GM23338 (cell line): ENCODE results near the gene NEK4. TPM values are rescaled to one million over a fixed set of nuclear protein-coding genes. Genes with fewer than 3 reads are reported as not detected.

Source experiments
- ATAC-seq: fragments of 200-7000 bp; cut with Tn5 transposase; 3 replicates; pipeline ENCODE4 v1.9.1; 2020
- DNase-seq: peaks from one replicate; pipeline ENCODE4 v3.0.0-alpha.2; 2015; ENCODE audit warnings: low spot score
- H2AFZ ChIP-seq: fragments of 200-600 bp; sonication (generic); 2 replicates; pipeline ENCODE4 v1.8.0; 2016; ENCODE audit warnings: antibody characterized with exemption, mild to moderate bottlenecking, moderate library complexity
- H3F3A ChIP-seq: fragments of 200-600 bp; sonication (generic); replicated peaks from 2 replicates; pipeline ENCODE4 v1.8.0; 2017; ENCODE audit warnings: antibody characterized with exemption, mixed run types, low read depth
- H3K27ac ChIP-seq: fragments of 200-600 bp; sonication (generic); 2 replicates; pipeline ENCODE4 v1.6.1; 2016; ENCODE audit warnings: low read depth
- H3K27me3 ChIP-seq: fragments of 200-600 bp; sonication (generic); 2 replicates; pipeline ENCODE4 v1.8.0; 2016; ENCODE audit warnings: mild to moderate bottlenecking, mixed run types, moderate library complexity; ENCODE audit not compliant: insufficient read depth
- H3K36me3 ChIP-seq: fragments of 200-600 bp; sonication (generic); 2 replicates; pipeline ENCODE4 v1.8.0; 2016; ENCODE audit warnings: mild to moderate bottlenecking; ENCODE audit not compliant: insufficient read depth
- H3K4me1 ChIP-seq: fragments of 200-600 bp; sonication (generic); 2 replicates; pipeline ENCODE4 v1.8.0; 2016; ENCODE audit warnings: mild to moderate bottlenecking, moderate library complexity; ENCODE audit not compliant: insufficient read depth
- H3K4me2 ChIP-seq: fragments of 200-600 bp; sonication (generic); 2 replicates; pipeline ENCODE4 v1.7.1; 2017; ENCODE audit warnings: mixed run types
- H3K4me3 ChIP-seq: fragments of 200-600 bp; sonication (generic); 2 replicates; pipeline ENCODE4 v1.6.1; 2016; ENCODE audit warnings: mixed run types
- H3K79me2 ChIP-seq: fragments of 200-600 bp; sonication (generic); replicated peaks from 2 replicates; pipeline ENCODE4 v1.8.0; 2017; ENCODE audit warnings: mild to moderate bottlenecking; ENCODE audit not compliant: insufficient read depth
- H3K9me2 ChIP-seq: fragments of 200-600 bp; sonication (generic); 2 replicates; pipeline ENCODE4 v1.8.0; 2017; ENCODE audit not compliant: insufficient read depth
- H4K20me1 ChIP-seq: fragments of 200-600 bp; sonication (generic); replicated peaks from 2 replicates; pipeline ENCODE4 v1.8.0; 2017; ENCODE audit warnings: mild to moderate bottlenecking; ENCODE audit not compliant: insufficient read depth
- H3K27ac Mint-ChIP-seq: 2 replicates; pipeline ENCODE4 v1.8.0; 2020; ENCODE audit warnings: inconsistent platforms, mild to moderate bottlenecking, moderate library complexity, mixed read lengths
- H3K27me3 Mint-ChIP-seq: 3 replicates; pipeline ENCODE4 v1.8.0; 2022; ENCODE audit warnings: low read depth, mild to moderate bottlenecking, moderate library complexity, mixed read lengths, inconsistent platforms; ENCODE audit not compliant: insufficient read depth, poor library complexity
- H3K36me3 Mint-ChIP-seq: 3 replicates; pipeline ENCODE4 v1.8.0; 2021; ENCODE audit warnings: low read depth, mild to moderate bottlenecking, inconsistent platforms, moderate library complexity, mixed read lengths
- H3K4me1 Mint-ChIP-seq: 3 replicates; pipeline ENCODE4 v1.8.0; 2020; ENCODE audit warnings: mild to moderate bottlenecking, inconsistent platforms, mixed read lengths
- H3K4me3 Mint-ChIP-seq: 3 replicates; pipeline ENCODE4 v1.8.0; 2021; ENCODE audit warnings: moderate library complexity, mild to moderate bottlenecking, inconsistent platforms, mixed read lengths
- H3K9me3 Mint-ChIP-seq: 3 replicates; pipeline ENCODE4 v1.8.0; 2020; ENCODE audit warnings: moderate library complexity, mild to moderate bottlenecking, inconsistent platforms, mixed read lengths
- CREB1 ChIP-seq: fragments of 250-450 bp; sonication (Bioruptor Pico); IDR thresholded peaks from 2 replicates; pipeline ENCODE4 v1.5.0; 2020; ENCODE audit warnings: low read depth, mild to moderate bottlenecking, moderate library complexity
- EZH2 ChIP-seq: fragments of 200-600 bp; sonication (generic); IDR thresholded peaks from one replicate; pipeline ENCODE4 v1.8.0; 2017; ENCODE audit warnings: antibody characterized with exemption, mild to moderate bottlenecking, low read depth; ENCODE audit not compliant: unreplicated experiment
- EZH2phosphoT487 ChIP-seq: fragments of 200-600 bp; sonication (generic); IDR thresholded peaks from one replicate; pipeline ENCODE4 v1.8.1; 2018; ENCODE audit warnings: antibody characterized with exemption; ENCODE audit not compliant: unreplicated experiment
- JUNB ChIP-seq: IDR thresholded peaks from one replicate; pipeline ENCODE4 v1.6.1; 2016; ENCODE audit warnings: antibody characterized with exemption; ENCODE audit not compliant: unreplicated experiment
- NANOG ChIP-seq: IDR thresholded peaks from 2 replicates; pipeline ENCODE4 v1.6.1; 2016; ENCODE audit warnings: antibody characterized with exemption, borderline replicate concordance
- POLR2AphosphoS5 ChIP-seq: IDR thresholded peaks from 2 replicates; pipeline ENCODE4 v1.6.1; 2016; ENCODE audit warnings: antibody characterized with exemption, low read depth
- STAT1 ChIP-seq: IDR thresholded peaks from one replicate; pipeline ENCODE4 v1.6.1; 2016; ENCODE audit warnings: antibody characterized with exemption; ENCODE audit not compliant: unreplicated experiment
- ZNF114 ChIP-seq: fragments of 250-450 bp; sonication (Bioruptor Pico); IDR thresholded peaks from 2 replicates; pipeline ENCODE4 v1.5.0; 2020; ENCODE audit warnings: mild to moderate bottlenecking, moderate library complexity
- ZNF331 ChIP-seq: fragments of 250-450 bp; sonication (Bioruptor Pico); IDR thresholded peaks from 2 replicates; pipeline ENCODE4 v1.5.0; 2020; ENCODE audit warnings: low read depth, mild to moderate bottlenecking, moderate library complexity
- polyA plus RNA-seq: library from polyadenylated mRNA; unstranded; fragments of >200 nt; fragmentation: Nextera tagmentation; extraction: Ambion mirVana; gene quantifications from 2 replicates; pipeline ENCODE4 v1.2.1, GENCODE V29; 2016
- total RNA-seq: library from RNA; depleted of rRNA; stranded (reverse); fragments of >200 nt; shearing (Covaris generic); gene quantifications from 2 replicates; pipeline ENCODE4 v1.2.3, GENCODE V29; 2014
- TF ChIP-seq, protein P1 (sequence below): IDR thresholded peaks from 2 replicates; pipeline ENCODE4 v1.6.1; 2016; ENCODE audit warnings: antibody characterized with exemption
- TF ChIP-seq, protein P2 (sequence below), 2 experiments: fragments of 200-600 bp in 1 of 2; sonication (generic) in 1 of 2; conservative IDR thresholded peaks; 2 replicates each; pipeline versions ENCODE4 v1.5.1 to v1.6.1; 2016 to 2017; ENCODE audit warnings: antibody characterized with exemption in 2 of 2, low read depth in 2 of 2, mild to moderate bottlenecking in 2 of 2, moderate library complexity in 1 of 2
- TF ChIP-seq, protein P3 (sequence below): IDR thresholded peaks from one replicate; pipeline ENCODE4 v1.6.1; 2018; ENCODE audit warnings: antibody characterized with exemption; ENCODE audit not compliant: unreplicated experiment
- TF ChIP-seq, protein P4 (sequence below): fragments of 250-450 bp; sonication (Bioruptor Pico); IDR thresholded peaks from 2 replicates; pipeline ENCODE4 v1.5.0; 2020; ENCODE audit warnings: mild to moderate bottlenecking, moderate library complexity

Gene NEK4
- total and polyA plus RNA-seq, 2 experiments from 2014 or later: 8.6 to 42.7 TPM

DNA sequence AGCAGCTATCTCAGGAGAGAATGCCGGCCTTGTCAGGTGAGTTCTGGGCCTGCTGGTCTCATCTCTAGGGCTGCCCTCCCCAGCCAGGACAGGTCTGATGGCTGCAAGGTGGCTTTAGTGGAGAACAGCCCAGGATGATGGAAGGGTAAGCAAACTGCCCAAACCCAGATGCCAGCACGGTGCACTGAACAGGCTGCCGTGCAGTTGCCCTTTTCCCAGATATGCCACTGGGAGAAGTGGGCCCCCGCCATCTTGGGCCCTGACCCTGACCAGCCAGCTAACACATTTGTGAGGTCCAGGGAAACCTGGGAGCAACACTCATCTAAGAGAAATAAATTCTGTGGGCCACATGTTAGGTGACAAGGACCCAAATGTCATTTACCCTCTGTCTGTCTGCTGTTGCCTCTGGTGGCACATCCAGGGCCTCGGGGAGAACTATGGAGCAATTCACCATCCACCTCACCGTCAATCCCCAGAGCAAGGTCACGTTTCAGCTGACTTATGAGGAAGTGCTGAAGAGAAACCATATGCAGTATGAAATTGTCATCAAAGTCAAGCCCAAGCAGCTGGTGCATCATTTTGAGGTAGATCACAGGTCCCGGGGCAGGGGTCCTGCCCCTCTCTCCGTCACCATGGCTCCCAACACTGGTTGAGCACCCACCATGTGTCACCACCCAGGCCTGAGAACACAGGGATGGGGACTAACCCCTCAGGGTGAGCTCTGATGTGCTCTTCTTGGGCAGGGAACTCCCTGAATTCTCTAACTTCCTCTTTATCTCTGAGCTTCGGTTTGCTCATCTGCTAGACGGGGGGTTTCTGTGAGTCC lies 8.5 kb upstream of the NEK4 start:
- H2AFZ ChIP-seq: no peak overlapping the region
- H3K27ac ChIP-seq: no peak overlapping the region
- no peaks in the 10 kb centered on the region for H3K36me3 ChIP-seq
- H3K4me1 Mint-ChIP-seq: peaks cover 12% of the 10 kb centered on the region
- H3K4me3 Mint-ChIP-seq: no peak overlapping the region
- peaks cover 2% of the 10 kb centered on the region; the same call in 1 of the 3 replicates for H3K9me3 Mint-ChIP-seq
- DNase-seq: no peak
- no peak overlapping the region for H3K27ac Mint-ChIP-seq
- H4K20me1 ChIP-seq: no peaks in the 10 kb centered on the region
- H3F3A ChIP-seq: no peaks in the 10 kb centered on the region
- H3K4me2 ChIP-seq: no peak overlapping the region
- H3K79me2 ChIP-seq: no peaks in the 10 kb centered on the region
- no peak for ATAC-seq
- H3K27me3 Mint-ChIP-seq: no peaks in the 10 kb centered on the region
- TF ChIP-seq JUNB (no peak), EZH2 (no peak), EZH2phosphoT487 (no peak), POLR2AphosphoS5 (no peak), ZNF114 (CRISPR knock-in tag) (no peak), CREB1 (CRISPR knock-in tag) (no peak), ZNF331 (CRISPR knock-in tag) (no peak), NANOG (no peak), STAT1 (no peak)
- TF ChIP-seq, protein P1, sequence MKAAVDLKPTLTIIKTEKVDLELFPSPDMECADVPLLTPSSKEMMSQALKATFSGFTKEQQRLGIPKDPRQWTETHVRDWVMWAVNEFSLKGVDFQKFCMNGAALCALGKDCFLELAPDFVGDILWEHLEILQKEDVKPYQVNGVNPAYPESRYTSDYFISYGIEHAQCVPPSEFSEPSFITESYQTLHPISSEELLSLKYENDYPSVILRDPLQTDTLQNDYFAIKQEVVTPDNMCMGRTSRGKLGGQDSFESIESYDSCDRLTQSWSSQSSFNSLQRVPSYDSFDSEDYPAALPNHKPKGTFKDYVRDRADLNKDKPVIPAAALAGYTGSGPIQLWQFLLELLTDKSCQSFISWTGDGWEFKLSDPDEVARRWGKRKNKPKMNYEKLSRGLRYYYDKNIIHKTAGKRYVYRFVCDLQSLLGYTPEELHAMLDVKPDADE: no peak
- TF ChIP-seq, protein P2, sequence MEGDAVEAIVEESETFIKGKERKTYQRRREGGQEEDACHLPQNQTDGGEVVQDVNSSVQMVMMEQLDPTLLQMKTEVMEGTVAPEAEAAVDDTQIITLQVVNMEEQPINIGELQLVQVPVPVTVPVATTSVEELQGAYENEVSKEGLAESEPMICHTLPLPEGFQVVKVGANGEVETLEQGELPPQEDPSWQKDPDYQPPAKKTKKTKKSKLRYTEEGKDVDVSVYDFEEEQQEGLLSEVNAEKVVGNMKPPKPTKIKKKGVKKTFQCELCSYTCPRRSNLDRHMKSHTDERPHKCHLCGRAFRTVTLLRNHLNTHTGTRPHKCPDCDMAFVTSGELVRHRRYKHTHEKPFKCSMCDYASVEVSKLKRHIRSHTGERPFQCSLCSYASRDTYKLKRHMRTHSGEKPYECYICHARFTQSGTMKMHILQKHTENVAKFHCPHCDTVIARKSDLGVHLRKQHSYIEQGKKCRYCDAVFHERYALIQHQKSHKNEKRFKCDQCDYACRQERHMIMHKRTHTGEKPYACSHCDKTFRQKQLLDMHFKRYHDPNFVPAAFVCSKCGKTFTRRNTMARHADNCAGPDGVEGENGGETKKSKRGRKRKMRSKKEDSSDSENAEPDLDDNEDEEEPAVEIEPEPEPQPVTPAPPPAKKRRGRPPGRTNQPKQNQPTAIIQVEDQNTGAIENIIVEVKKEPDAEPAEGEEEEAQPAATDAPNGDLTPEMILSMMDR (conservative IDR thresholded peaks at IDR 0.05; ENCODE audit: low read depth in 2 of 2): no peak
- TF ChIP-seq, protein P3, sequence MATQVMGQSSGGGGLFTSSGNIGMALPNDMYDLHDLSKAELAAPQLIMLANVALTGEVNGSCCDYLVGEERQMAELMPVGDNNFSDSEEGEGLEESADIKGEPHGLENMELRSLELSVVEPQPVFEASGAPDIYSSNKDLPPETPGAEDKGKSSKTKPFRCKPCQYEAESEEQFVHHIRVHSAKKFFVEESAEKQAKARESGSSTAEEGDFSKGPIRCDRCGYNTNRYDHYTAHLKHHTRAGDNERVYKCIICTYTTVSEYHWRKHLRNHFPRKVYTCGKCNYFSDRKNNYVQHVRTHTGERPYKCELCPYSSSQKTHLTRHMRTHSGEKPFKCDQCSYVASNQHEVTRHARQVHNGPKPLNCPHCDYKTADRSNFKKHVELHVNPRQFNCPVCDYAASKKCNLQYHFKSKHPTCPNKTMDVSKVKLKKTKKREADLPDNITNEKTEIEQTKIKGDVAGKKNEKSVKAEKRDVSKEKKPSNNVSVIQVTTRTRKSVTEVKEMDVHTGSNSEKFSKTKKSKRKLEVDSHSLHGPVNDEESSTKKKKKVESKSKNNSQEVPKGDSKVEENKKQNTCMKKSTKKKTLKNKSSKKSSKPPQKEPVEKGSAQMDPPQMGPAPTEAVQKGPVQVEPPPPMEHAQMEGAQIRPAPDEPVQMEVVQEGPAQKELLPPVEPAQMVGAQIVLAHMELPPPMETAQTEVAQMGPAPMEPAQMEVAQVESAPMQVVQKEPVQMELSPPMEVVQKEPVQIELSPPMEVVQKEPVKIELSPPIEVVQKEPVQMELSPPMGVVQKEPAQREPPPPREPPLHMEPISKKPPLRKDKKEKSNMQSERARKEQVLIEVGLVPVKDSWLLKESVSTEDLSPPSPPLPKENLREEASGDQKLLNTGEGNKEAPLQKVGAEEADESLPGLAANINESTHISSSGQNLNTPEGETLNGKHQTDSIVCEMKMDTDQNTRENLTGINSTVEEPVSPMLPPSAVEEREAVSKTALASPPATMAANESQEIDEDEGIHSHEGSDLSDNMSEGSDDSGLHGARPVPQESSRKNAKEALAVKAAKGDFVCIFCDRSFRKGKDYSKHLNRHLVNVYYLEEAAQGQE: no peak
- TF ChIP-seq, protein P4, sequence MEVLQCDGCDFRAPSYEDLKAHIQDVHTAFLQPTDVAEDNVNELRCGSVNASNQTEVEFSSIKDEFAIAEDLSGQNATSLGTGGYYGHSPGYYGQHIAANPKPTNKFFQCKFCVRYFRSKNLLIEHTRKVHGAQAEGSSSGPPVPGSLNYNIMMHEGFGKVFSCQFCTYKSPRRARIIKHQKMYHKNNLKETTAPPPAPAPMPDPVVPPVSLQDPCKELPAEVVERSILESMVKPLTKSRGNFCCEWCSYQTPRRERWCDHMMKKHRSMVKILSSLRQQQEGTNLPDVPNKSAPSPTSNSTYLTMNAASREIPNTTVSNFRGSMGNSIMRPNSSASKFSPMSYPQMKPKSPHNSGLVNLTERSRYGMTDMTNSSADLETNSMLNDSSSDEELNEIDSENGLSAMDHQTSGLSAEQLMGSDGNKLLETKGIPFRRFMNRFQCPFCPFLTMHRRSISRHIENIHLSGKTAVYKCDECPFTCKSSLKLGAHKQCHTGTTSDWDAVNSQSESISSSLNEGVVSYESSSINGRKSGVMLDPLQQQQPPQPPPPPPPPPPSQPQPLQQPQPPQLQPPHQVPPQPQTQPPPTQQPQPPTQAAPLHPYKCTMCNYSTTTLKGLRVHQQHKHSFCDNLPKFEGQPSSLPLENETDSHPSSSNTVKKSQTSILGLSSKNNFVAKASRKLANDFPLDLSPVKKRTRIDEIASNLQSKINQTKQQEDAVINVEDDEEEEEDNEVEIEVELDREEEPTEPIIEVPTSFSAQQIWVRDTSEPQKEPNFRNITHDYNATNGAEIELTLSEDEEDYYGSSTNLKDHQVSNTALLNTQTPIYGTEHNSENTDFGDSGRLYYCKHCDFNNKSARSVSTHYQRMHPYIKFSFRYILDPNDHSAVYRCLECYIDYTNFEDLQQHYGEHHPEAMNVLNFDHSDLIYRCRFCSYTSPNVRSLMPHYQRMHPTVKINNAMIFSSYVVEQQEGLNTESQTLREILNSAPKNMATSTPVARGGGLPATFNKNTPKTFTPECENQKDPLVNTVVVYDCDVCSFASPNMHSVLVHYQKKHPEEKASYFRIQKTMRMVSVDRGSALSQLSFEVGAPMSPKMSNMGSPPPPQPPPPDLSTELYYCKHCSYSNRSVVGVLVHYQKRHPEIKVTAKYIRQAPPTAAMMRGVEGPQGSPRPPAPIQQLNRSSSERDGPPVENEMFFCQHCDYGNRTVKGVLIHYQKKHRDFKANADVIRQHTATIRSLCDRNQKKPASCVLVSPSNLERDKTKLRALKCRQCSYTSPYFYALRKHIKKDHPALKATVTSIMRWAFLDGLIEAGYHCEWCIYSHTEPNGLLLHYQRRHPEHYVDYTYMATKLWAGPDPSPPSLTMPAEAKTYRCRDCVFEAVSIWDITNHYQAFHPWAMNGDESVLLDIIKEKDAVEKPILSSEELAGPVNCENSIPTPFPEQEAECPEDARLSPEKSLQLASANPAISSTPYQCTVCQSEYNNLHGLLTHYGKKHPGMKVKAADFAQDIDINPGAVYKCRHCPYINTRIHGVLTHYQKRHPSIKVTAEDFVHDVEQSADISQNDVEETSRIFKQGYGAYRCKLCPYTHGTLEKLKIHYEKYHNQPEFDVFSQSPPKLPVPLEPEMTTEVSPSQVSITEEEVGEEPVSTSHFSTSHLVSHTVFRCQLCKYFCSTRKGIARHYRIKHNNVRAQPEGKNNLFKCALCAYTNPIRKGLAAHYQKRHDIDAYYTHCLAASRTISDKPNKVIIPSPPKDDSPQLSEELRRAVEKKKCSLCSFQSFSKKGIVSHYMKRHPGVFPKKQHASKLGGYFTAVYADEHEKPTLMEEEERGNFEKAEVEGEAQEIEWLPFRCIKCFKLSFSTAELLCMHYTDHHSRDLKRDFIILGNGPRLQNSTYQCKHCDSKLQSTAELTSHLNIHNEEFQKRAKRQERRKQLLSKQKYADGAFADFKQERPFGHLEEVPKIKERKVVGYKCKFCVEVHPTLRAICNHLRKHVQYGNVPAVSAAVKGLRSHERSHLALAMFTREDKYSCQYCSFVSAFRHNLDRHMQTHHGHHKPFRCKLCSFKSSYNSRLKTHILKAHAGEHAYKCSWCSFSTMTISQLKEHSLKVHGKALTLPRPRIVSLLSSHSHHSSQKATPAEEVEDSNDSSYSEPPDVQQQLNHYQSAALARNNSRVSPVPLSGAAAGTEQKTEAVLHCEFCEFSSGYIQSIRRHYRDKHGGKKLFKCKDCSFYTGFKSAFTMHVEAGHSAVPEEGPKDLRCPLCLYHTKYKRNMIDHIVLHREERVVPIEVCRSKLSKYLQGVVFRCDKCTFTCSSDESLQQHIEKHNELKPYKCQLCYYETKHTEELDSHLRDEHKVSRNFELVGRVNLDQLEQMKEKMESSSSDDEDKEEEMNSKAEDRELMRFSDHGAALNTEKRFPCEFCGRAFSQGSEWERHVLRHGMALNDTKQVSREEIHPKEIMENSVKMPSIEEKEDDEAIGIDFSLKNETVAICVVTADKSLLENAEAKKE (CRISPR knock-in tag): no peak
- no peaks in the 10 kb centered on the region; the same call in 2 of the 3 replicates for H3K36me3 Mint-ChIP-seq
- H3K4me3 ChIP-seq: no peak overlapping the region
- no peaks in the 10 kb centered on the region for H3K27me3 ChIP-seq
- no peaks in the 10 kb centered on the region for H3K4me1 ChIP-seq
- H3K9me2 ChIP-seq: peaks cover 6% of the 10 kb centered on the region; the same call in 1 of the 2 replicates
